Mucosa of stomach (tissue), 1 donor: ENCODE data around the gene ASB2.

Source experiments
- H3K27me3 ChIP-seq: one replicate; pipeline ENCODE4 v1.7.0; 2013; ENCODE audit warnings: mild to moderate bottlenecking, low read length; ENCODE audit not compliant: control insufficient read depth, insufficient read depth
- H3K36me3 ChIP-seq: one replicate; pipeline ENCODE4 v1.7.0; 2013; ENCODE audit warnings: low read length; ENCODE audit not compliant: control insufficient read depth, insufficient read depth
- H3K4me1 ChIP-seq: one replicate; pipeline ENCODE4 v1.7.0; 2013; ENCODE audit warnings: mild to moderate bottlenecking, low read length; ENCODE audit not compliant: control insufficient read depth, insufficient read depth
- H3K4me3 ChIP-seq: one replicate; pipeline ENCODE4 v1.7.0; 2013; ENCODE audit warnings: low read length
- H3K9ac ChIP-seq: one replicate; pipeline ENCODE4 v1.7.0; 2013; ENCODE audit warnings: mild to moderate bottlenecking, low read length, moderate library complexity
- H3K9me3 ChIP-seq: one replicate; pipeline ENCODE4 v1.7.0; 2013; ENCODE audit warnings: mild to moderate bottlenecking, low read length, moderate library complexity; ENCODE audit not compliant: control insufficient read depth
- donor health status: Pancreatic carcinoma.

ASB2 gene

GRCh38 chr14:93911975-93912615, 64.3 kb downstream of the ASB2 start:
- no peak overlapping the region for H3K9ac ChIP-seq

GRCh38 chr14:93909429-93910128, 66.8 kb downstream of the ASB2 start:
- no peaks in the 10 kb centered on the region for H3K36me3 ChIP-seq
- no peaks in the 10 kb centered on the region for H3K27me3 ChIP-seq
- no peak overlapping the region for H3K4me3 ChIP-seq
- H3K4me1 ChIP-seq: peaks cover 7% of the 10 kb centered on the region
- no peak overlapping the region for H3K9ac ChIP-seq
- no peaks in the 10 kb centered on the region for H3K9me3 ChIP-seq

More at GRCh38 chr14:93911975-93912615, 64.3 kb downstream of the ASB2 start:
- Histone ChIP-seq H3K4me1 (peaks cover 20% of the 10 kb centered on the region), H3K4me3 (no peak overlapping the region), H3K9me3 (no peaks in the 10 kb centered on the region), H3K36me3 (no peaks in the 10 kb centered on the region), H3K27me3 (no peaks in the 10 kb centered on the region)

GRCh38 chr14:93906341-93907329, 69.7 kb downstream of the ASB2 start:
- Histone ChIP-seq H3K27me3 (no peaks in the 10 kb centered on the region), H3K4me1 (peaks cover 12% of the 10 kb centered on the region), H3K9ac (no peak overlapping the region), H3K4me3 (no peak overlapping the region), H3K36me3 (no peaks in the 10 kb centered on the region), H3K9me3 (no peaks in the 10 kb centered on the region)

- H3K27me3 ChIP-seq: no peaks in the 10 kb centered on the region
- no peak overlapping the region for H3K9ac ChIP-seq
- H3K4me1 ChIP-seq: peaks cover 12% of the 10 kb centered on the region
- no peaks in the 10 kb centered on the region for H3K9me3 ChIP-seq
- no peaks in the 10 kb centered on the region for H3K36me3 ChIP-seq
- no peak overlapping the region for H3K4me3 ChIP-seq
Observed at GRCh38 chr14:93905623-93906022, 70.7 kb downstream of the ASB2 start.

GRCh38 chr14:93903342-93904184, 72.8 kb downstream of the ASB2 start:
- H3K9ac ChIP-seq: no peak overlapping the region
- H3K9me3 ChIP-seq: no peaks in the 10 kb centered on the region
- H3K27me3 ChIP-seq: no peaks in the 10 kb centered on the region
- no peak overlapping the region for H3K4me3 ChIP-seq
- H3K4me1 ChIP-seq: peaks cover 12% of the 10 kb centered on the region
- H3K36me3 ChIP-seq: no peaks in the 10 kb centered on the region

GRCh38 chr14:93902619-93903307, 73.6 kb downstream of the ASB2 start:
- Histone ChIP-seq H3K4me1 (peaks cover 12% of the 10 kb centered on the region), H3K27me3 (no peaks in the 10 kb centered on the region), H3K36me3 (no peaks in the 10 kb centered on the region), H3K4me3 (no peak overlapping the region), H3K9me3 (no peaks in the 10 kb centered on the region), H3K9ac (no peak overlapping the region)

- no peak overlapping the region for H3K9ac ChIP-seq
- no peak overlapping the region for H3K4me3 ChIP-seq
Observed at GRCh38 chr14:93901813-93902212, 74.6 kb downstream of the ASB2 start.

GRCh38 chr14:93898731-93899130, 77.6 kb downstream of the ASB2 start:
- no peak overlapping the region for H3K9ac ChIP-seq
- no peak overlapping the region for H3K4me3 ChIP-seq
- peaks cover 5% of the 10 kb centered on the region for H3K4me1 ChIP-seq
- H3K36me3 ChIP-seq: no peaks in the 10 kb centered on the region
- H3K27me3 ChIP-seq: no peaks in the 10 kb centered on the region
- no peaks in the 10 kb centered on the region for H3K9me3 ChIP-seq

More at GRCh38 chr14:93901813-93902212, 74.6 kb downstream of the ASB2 start:
- Histone ChIP-seq H3K27me3 (no peaks in the 10 kb centered on the region), H3K36me3 (no peaks in the 10 kb centered on the region), H3K4me1 (peaks cover 9% of the 10 kb centered on the region), H3K9me3 (no peaks in the 10 kb centered on the region)

GRCh38 chr14:93898081-93898611, 78.2 kb downstream of the ASB2 start:
- no peak overlapping the region for H3K4me3 ChIP-seq
- peaks cover 5% of the 10 kb centered on the region for H3K4me1 ChIP-seq
- H3K9ac ChIP-seq: no peak overlapping the region
- H3K36me3 ChIP-seq: no peaks in the 10 kb centered on the region
- no peaks in the 10 kb centered on the region for H3K9me3 ChIP-seq
- no peaks in the 10 kb centered on the region for H3K27me3 ChIP-seq

- Histone ChIP-seq H3K9ac (no peak overlapping the region), H3K9me3 (no peaks in the 10 kb centered on the region), H3K4me3 (no peak overlapping the region), H3K4me1 (peaks cover 5% of the 10 kb centered on the region), H3K36me3 (no peaks in the 10 kb centered on the region), H3K27me3 (no peaks in the 10 kb centered on the region)
Observed at GRCh38 chr14:93897476-93897845, 78.9 kb downstream of the ASB2 start.
